ENCODE results near the gene SELENOO.

SELENOO gene

DNA sequence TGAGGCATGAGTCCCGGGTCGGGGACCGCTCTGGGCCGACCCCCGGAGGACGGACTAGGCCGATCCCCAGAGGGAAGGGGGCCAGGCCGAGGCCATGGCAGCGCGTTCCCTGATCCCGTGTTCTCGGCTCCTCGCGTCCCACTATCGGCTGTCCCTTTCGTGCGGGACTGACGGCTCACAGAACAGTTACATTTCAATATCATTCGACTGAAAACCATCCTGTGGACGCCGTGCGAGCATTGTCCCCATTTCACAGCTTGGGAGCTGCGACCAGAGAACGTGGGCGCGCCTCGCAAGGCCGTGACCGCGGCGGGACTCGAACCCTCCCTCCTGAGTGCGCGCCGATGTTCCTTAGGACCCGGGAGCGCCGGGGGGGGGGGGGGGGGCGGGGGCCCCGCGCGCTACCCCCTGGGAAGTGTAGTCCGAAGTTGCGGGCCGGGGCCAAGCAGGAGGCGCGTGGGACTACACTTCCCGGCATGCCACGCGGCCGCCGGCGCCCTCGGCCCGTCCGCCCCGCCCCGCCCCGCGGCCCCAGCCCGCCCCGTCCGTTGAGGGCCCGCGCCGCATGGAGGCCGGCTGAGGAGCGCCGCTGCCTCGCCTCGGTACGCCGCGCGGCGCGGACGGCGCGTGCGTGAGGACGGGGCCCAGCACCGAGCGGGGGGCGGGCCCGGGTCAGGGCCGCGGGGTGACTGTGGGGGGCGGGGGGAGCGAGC, 15.3 kb upstream of the SELENOO start, which contains the start of gene TRABD:
TRABD (plus strand) TSS at position 539 of the 713 bp plus-strand sequence. CDS start 7,148 bp downstream, outside the sequence.
- peak; percentile 69 to 89 (median 76) for DNase-seq

DNA sequence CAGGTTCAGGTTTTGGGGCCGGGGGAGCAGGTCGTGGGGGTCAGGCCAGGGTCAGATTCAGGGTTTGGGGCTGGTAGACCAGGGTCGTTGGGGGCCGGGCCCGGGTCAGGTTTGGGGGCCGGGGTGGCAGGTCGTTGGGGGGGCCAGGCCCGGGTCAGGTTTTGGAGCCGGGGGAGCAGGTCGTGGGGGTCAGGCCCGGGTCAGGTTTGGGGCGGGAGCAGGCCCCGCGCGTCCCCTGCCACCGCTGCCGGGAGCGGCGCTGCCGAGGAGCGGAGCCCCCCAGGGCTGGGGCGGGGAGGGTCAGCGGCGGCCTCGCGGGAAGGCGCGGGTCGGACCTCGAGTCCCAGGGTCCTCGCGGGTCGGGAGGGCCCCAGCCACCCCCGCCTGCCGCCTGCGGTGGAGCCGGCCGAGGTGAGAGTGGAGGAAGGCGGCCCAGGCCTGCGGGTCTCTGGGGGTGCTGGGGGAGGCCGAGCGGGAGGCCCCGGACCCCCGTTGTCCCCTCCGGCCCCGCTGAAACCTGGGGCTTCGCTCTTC, 14.6 kb upstream of the SELENOO start:
- DNase-seq = no peak

DNA sequence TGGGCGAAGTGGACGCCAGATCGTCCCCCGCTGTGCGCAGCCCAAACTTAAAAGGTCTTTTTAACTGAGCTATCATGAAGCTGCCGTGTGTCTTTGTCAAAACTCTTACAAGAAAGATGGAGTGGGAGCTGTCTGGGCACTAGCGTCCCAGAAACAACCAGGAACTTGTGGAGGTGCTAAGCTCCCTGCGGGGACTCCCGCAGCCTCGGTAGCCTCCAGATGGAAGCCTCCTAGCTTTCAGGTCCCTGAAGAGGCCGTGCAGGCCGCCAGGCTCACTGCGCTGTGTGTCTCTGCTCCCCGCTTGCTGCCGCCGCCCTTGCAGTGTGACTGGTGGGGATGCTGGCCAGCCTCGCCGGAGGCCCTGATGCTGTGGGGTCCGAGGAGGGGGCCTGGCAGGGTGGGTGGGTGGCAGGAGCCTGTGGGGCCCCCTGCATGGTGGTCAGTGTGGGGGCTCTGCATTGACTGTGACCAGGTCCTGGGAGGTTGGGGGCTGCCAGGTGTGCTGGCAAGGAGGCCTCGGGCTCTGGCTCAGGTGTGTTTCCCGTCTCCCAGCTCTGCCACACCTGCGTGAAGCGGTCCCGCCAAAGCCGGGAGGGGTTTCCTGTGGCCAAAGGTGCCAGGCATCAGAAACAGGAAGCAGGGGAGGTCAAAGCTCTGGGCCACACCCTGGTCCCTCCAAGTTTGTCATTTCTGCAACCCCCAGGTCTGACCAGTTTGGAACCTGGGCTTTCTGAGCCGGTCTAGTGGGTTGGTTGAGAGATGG, 13.9 kb upstream of the SELENOO start:
- no peak for DNase-seq

DNA sequence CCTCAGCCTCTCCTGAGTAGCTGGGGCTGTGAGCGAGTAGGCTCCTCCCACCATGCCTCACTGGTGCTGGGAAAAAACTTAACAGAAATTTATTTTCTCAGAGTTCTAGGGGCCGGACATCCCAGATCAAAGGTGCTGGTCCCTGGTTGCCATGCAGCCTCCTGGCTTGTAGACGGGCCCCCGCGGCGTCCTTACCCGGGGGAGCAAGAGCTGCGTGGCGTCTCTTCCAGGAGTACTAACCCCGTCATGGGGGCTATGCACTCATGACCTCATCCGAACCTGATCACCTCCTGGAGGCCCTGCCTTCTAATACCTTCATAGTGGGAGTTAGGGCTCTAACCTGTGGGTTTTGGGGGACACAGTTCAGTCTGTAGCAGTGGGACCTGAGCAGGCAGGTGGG, 12.5 kb upstream of the SELENOO start:
- no peak for DNase-seq

DNA sequence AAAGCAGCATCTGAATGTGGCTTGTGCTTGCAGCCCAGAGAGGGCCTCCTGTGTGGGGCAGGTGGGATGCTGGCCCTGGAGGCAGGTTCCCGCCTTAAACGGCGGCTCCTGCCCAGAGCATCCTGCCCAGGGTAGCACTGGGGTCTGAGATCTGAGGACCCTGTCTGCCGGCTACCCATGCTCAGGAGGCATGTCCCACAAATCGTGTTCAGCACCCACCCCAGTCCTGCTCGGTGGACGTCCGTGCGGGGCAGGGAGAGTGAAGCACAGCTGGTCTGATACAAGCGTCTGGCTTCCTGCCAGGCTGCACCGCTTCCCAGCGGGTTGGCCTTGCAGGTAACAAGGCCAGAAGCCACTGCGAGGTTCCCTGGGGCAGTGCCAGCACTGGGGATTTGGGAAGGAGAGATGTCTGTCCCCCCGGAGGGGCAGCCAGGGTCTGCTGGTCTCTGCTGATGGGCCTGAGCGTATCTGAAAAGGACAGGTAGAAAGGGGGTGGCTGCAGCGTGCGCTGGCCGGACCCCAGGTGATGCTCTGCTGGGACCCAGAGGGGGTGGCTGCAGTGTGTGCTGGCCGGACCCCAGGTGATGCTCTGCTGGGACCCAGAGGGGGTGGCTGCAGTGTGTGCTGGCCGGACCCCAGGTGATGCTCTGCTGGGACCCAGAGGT, 11.5 kb upstream of the SELENOO start:
- DNase-seq = no peak

DNA sequence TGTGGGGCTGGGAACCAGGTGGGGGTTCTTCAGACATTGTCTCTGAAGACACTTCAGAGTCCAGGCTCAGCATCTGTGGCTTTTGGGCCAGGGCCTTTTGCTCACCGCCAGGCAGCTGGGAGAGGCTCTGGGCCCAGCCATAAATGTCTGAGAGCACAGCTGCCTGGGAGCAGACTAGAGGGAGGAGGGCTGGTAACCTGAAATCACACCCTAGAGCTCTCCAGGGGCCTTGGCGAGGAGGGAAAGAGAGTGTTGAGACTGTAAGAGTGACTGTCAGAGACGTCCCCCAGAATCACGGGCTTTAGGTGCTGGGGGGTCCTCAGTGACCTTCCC, 11.0 kb upstream of the SELENOO start:
- DNase-seq = no peak

DNA sequence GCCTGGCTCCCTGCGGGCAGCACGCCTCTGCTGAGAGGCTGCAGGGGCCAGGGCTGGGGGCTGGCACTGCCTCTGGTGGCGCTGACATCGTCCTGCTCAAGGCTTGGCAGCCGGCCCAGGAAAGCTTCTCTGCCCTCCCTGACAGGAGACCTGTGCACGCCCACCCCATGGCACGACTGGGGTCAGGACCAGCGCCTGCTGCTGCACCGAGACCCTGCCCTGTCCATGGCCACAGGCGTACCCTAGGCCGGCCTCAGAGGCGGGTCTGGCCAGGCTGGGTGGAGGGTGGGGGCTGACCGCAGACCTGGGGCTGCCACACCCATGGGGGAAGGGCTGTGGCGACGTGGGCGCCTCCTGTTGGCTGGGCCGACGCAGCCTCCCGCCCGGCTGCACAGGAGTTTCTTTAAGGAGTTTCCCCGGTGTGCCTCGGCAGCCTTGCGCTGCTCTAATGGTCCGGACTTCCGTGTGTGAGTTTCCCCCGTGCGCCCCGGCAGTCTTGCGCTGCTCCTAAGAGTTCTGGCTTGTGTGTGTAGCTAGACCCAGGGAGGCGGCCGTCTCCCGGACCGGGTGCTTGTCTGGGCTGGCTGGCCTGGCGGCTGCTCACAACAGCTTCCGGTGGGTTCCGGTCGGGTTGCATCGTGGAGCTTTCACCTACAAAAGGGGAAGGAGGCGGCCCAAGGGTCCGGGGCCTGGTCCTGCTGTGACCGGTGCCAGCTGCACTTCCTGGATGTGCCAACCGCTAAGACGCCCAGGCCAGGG, 10.4 kb upstream of the SELENOO start:
- peak in 3 of 4 experiments; percentile 44 to 83 (median 78) for DNase-seq

DNA sequence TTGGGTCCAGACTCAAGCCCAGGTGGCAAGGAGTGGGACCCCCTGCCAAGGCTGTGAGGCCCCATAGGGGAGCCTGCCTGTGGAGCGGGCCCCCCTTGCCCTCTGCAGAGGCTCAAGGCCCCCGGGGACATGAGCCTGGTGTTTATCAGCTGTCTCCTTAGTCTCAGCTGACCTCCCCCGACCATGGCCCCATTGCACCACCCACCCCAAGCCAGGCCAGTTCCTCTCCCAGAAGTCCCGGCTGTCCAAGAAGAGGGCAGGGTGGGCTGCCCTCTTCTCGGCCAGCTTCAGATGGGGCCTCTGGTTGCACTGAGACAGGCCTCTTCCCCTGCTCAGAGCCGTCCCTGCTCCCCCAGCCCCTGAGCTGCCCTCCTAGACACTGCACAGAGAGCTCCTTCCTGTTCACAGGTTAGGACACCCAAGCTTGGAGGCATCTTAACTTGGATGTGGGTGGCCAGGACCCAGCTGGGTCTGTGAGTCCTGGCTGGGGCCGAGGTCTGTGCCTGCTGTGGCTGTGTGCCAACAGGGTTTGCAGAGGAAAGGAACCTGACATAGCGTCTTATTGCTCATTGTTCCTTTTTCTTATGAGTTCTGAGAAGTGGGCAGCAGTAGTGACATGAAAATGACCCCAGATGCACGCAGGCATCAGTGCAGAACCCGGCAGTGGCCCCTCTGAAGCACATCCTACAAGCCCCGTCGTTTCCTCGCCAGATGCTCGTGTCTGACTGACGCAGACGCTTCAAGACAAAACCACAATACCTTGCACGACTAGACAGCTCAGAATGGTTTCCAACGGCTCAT, 9.7 kb upstream of the SELENOO start:
- DNase-seq = peak in 3 of 4 experiments; percentile 29 to 68 (median 61)

DNA sequence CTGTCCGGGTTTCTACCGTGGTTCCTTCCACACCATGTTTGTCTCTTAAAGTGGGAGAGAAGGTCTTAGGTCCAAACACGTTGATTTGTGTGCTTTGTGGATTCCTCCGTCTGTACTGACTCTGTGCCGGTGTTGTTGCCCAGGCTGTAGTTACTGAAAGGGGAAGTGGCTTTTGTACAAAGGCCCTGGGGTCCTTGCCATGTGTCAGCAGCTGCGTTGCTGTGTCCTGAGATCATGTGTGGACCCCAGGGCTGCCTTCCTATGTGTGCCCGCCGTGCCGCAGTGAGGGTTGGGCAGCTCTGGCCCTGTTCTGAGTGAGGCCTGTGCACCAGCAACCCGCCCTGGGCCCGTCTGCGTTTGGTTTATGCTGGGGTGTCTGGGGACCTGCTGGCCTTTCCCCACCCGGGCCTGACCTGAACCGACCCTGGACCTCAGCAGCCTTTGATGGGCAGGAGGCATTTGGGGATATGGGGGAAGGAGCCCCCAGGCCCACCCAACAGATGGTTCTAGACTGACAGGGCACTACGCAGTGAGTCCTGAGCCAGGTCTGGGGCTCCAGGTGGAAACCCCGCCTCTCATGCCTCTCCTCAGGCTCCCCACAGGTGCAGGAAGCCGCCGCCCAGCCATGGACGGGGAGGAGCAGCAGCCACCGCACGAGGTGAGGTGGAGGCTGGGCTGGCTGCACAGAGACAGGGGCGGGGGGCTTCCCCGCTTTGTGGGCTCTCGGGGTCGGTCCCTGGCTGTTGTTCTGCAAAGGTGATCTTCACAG, 8.2 kb upstream of the SELENOO start:
- peak in 2 of 4 experiments; percentile 48 to 59 for DNase-seq

DNA sequence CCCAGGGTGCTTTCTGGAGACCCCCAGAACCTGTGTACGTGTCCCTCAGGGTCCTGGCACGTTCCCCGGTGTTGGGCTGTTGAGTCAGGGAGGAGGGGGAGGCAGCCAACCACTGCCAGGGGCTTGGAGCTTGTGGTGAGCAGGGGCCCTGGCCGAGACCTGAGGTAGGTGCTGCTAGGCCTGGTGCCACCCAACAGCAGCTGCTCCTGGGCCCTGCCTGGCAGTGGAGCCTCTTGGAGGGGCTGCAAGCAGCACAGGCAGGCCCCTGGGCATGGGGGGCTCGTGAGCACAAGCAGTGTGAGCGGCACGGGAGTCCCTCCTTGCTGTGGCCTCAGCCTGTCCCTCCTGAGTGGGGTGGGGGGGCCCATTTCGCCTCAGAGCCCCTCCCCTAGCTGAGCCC, 7.2 kb upstream of the SELENOO start:
- DNase-seq = no peak

DNA sequence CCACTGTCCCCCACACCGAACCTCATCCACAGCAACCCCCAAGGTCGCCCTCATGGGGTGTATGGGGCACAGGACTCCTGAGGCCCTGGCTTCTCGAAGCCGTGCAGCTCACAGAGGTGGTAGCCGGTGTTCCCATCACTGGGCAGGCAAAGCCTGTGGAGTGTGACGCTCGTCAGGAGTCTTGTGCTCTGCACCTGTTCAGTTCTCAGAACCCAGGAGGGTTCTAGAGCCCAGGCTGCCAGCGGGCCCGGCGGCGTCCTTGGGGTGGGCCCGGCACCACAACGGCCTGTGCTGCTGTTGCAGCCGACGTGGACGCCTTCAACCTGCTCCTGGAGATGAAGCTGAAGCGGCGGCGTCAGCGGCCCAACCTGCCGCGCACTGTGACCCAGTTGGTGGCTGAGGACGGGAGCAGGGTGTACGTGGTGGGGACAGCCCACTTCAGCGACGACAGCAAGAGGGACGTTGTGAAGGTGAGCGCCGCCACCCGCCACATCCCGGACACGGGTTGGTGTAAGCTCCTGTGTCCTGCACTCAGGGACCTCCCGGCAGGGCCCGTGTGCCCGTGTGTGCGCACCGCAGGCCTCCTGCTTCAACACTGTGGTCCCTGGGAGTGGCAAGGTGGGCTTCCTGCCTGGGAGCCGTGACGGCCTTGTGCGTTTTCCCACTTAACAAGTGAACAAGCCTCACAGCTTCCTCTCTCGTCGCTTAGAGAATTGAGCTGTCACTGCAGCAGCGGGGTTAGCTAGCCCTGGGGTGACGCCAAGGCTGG, 6.6 kb upstream of the SELENOO start:
- DNase-seq = no peak

DNA sequence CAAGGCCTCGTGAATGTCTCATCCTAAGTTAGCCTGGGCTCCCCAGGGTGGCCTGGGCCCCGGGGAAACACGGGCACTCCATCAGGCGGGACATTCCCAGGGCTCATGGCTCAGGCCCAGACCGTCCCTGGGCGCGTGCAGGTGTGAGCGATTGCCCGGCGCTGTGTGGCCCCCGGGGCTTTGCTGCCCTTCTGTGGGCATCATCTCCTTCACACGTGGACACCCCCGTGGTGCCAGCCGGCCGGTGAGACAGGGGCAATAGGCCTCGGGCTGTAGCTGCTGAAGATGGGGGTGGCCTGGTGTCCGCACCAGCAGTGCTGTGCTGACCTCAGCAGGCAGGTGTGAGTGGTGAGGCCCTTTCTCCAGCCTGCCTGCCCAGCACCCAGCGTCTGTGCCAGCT, 4.6 kb upstream of the SELENOO start:
- no peak for DNase-seq

DNA sequence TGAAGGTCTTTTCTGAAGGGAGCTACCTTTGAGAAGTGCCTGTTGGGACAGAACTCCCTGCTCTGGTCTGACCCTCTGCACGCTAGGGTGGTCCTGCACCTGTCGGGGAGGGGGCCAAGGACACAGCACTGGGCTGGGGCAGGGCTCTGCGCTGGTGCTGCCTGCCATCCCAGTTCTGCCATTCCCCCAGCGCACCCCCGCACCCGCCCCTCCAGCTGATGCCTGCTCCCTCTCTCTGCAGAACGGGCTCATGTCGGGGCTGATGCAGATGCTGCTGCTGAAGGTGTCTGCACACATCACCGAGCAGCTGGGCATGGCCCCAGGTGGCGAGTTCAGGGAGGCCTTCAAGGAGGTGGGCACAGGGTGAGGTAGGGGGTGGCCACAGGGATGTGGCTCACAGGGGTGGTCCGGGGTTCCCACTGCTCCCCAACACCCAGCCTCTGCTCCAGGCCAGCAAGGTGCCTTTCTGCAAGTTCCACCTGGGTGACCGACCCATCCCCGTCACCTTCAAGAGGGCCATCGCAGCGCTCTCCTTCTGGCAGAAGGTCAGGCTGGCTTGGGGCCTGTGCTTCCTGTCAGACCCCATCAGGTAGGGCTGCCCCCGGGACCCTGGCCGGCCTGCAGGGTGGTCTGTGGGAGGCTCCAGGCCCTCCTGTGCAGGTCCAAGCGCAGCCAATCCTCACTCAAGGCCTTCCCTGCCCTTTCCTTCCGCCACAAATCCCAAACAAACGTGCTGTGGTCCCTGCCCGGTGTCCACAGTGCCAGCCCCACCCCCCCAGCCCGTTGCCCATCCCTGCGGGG, 3.6 kb upstream of the SELENOO start:
- no peak for DNase-seq

DNA sequence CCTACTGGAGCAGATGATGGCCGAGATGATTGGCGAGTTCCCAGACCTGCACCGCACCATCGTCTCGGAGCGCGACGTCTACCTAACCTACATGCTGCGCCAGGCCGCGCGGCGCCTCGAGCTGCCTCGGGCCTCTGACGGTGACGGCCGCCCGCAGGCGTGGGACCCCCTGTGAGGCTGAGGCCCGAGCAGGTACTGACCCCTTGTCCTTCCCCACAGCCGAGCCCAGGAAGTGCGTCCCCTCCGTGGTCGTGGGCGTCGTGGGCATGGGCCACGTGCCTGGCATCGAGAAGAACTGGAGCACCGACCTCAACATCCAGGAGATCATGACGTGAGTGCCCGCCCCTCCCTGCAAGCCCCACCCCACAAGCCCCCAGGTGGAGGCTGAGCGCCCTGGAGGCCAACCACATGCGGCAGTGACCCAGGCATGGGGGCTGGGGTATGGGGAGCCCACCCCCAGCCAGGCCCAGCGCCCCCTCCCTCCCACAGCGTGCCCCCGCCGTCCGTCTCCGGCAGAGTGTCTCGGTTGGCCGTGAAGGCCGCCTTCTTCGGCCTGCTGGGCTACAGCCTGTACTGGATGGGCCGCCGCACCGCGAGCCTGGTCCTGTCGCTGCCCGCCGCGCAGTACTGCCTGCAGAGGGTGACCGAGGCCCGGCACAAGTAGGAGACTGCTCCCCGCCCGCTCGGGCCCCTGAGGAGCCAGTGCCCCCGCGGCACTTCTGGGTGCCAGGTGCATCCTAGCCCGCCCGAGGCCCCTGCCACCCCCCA, 2.8 kb upstream of the SELENOO start:
- DNase-seq = no peak

DNA sequence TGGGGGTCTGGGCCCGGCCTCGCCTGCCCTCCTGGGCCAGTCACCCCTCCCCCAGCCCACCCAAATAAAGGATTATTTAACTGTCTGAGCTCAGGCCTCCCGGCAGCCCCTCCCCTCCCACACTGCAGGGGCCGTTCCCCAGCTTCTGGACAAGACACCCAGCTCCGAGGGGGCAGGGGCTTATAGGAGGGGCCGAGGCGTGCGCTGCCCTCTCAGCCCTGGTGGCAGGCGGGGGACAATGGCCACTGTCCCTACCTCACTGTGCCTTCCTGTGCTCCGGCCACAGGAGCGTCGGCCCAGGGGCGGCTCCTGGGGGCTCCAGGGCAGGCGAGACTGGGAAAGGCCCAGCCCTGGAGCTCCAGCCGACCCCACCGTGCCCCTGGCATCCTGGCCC, 2.2 kb upstream of the SELENOO start:
- DNase-seq = no peak

DNA sequence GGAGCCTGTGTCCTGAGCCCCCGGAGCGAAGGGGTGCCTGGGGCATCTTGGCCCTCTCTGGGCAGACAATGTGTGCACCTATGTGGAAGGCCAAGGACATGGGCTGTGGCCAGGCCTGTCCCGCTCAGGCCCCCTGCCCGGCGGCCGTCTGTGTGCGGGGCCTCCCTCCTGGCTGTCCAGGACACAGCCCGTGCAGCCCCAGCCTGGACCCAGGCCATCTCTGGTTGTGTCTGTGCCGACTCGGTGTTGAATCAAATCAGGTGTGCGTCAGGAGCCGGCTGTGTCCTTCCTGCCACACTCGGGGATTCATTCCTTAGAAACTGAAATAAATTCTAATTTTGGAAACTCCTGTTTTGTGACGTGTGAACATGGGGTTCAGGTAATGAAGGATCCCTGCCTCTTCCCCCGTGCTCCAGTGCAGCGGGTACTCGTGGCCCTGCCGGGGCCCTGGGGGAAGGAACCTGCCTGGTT, 1.5 kb upstream of the SELENOO start:
- DNase-seq = no peak

DNA sequence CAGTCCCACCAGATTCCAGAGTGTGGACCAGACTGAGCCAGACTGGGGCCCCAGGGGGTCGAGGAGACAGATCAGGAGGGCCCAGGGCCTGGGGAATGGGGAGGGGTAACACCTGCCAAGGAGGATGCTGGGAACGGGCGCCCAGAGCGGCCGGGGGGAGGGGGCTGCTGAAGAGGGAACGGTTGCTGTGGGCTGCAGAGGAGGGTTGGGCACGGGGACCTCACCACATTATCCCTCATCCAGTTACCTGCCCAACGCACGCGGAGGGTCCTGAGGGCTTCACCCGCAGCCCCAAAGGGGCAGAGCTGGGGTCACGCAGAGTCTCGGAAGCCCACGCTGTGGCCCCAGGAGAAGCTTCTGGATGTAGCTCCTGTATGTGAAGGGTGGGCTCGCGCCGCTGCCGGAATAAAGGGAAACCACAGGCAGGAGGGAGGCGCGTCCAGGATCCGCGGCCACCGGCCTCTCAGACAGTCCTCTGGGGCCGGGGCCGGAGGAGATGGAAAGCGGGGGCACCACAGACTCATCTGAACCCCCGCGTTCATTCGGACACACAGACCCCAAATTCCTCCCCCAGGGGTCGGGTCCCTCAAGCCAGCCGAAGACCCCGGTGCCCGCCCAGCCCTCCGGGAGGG, 866 bp upstream of the SELENOO start:
- no peak for DNase-seq

Measured in activated naive CD4-positive, alpha-beta T cell (primary cell).